ENCODE results near the gene TENT4B.
"Not testable (repeated sequence)": the region's sequence is repeated elsewhere in the genome, so short reads cannot be mapped to it uniquely, and the experiment has no call there.

The TENT4B gene

GRCh38 chr16:50238314-50238713, 85.2 kb downstream of the TENT4B start:
- DNase-seq, result no peak

- no peak for DNase-seq
These were observed 85.8 kb downstream of the TENT4B start for GRCh38 chr16:50238868-50239301.

GRCh38 chr16:50243024-50243423, 89.9 kb downstream of the TENT4B start:
- DNase-seq, result not testable (repeated sequence)

- DNase-seq, result no peak
These were observed 91.0 kb downstream of the TENT4B start for GRCh38 chr16:50244140-50244503.

- no peak for DNase-seq
These were observed 91.7 kb downstream of the TENT4B start for GRCh38 chr16:50244504-50245416.

- DNase-seq, result no peak
These were observed 92.6 kb downstream of the TENT4B start for GRCh38 chr16:50245417-50246298.

- no peak for DNase-seq
These were observed 93.4 kb downstream of the TENT4B start for GRCh38 chr16:50246299-50247122.

- DNase-seq, result no peak
These were observed 94.2 kb downstream of the TENT4B start for GRCh38 chr16:50247123-50247905.

GRCh38 chr16:50247906-50248608, 95.0 kb downstream of the TENT4B start:
- DNase-seq, result no peak

- no peak for DNase-seq
These were observed 95.7 kb downstream of the TENT4B start for GRCh38 chr16:50248845-50249244.

- DNase-seq, result no peak
These were observed 98.4 kb downstream of the TENT4B start for GRCh38 chr16:50251375-50252081.

GRCh38 chr16:50252082-50252611, 99.0 kb downstream of the TENT4B start:
- DNase-seq, result no peak

- no peak for DNase-seq
These were observed 99.9 kb downstream of the TENT4B start for GRCh38 chr16:50252874-50253513.

GRCh38 chr16:50253514-50253910, 100.4 kb downstream of the TENT4B start:
- DNase-seq, result no peak

GRCh38 chr16:50254072-50254471, 101.0 kb downstream of the TENT4B start:
- DNase-seq, result no peak

- DNase-seq, result no peak
These were observed 102.4 kb downstream of the TENT4B start for GRCh38 chr16:50255538-50255937.

- DNase-seq, result no peak
These were observed 103.5 kb downstream of the TENT4B start for GRCh38 chr16:50256604-50257003.

- no peak for DNase-seq
These were observed 104.8 kb downstream of the TENT4B start for GRCh38 chr16:50257876-50258275.

GRCh38 chr16:50259334-50260205, 106.5 kb downstream of the TENT4B start:
- DNase-seq, result no peak

All from effector CD8-positive, alpha-beta T cell (primary cell).